ENCODE measurements around the gene LRP1. TPM values are rescaled to one million over a fixed set of nuclear protein-coding genes. Genes with fewer than 3 reads are reported as not detected.

LRP1 gene
- total RNA-seq, 2 donors from 2014 or later: 107 to 123 TPM

- no peak for TF ChIP-seq CTCF (IDR thresholded peaks at IDR 0.05)
- peaks cover 4% of the 10 kb centered on the region for H3K4me1 ChIP-seq
- H3K27me3 ChIP-seq: no peaks in the 10 kb centered on the region
- no peaks in the 10 kb centered on the region for H3K9me3 ChIP-seq
- peak overlapping the region; percentile 5 to 87 for H3K9ac ChIP-seq (ENCODE audit: low read depth in 2 of 2, low read length in 2 of 2)
- H3K36me3 ChIP-seq: no peaks in the 10 kb centered on the region
- peak; percentile 16 for DNase-seq
- H3K4me3 ChIP-seq: no peak overlapping the region
- intact Hi-C loops (cut with DNase I): no loop called here
- H3K27ac ChIP-seq: peak overlapping the region; percentile 63
Observed at GRCh38 chr12:57133013-57133569, 4.8 kb downstream of the LRP1 start.

GRCh38 chr12:57133916-57134315 lies 5.6 kb downstream of the LRP1 start:
- intact Hi-C loops (cut with DNase I): no loop called here
- H3K27me3 ChIP-seq: no peaks in the 10 kb centered on the region
- H3K4me3 ChIP-seq: no peak overlapping the region
- peak overlapping the region; percentile 63 for H3K27ac ChIP-seq
- H3K9me3 ChIP-seq: no peaks in the 10 kb centered on the region
- peak; percentile 23 for DNase-seq
- H3K36me3 ChIP-seq: no peaks in the 10 kb centered on the region
- H3K4me1 ChIP-seq: peaks cover 10% of the 10 kb centered on the region
- no peak overlapping the region for H3K9ac ChIP-seq (ENCODE audit: low read depth in 2 of 2, low read length in 2 of 2)
- TF ChIP-seq CTCF (IDR thresholded peaks at IDR 0.05): no peak

- H3K27ac ChIP-seq: peak overlapping the region; percentile 63
Observed at GRCh38 chr12:57134949-57135348, 6.7 kb downstream of the LRP1 start.

GRCh38 chr12:57135527-57136326 lies 7.4 kb downstream of the LRP1 start:
- TF ChIP-seq CTCF (IDR thresholded peaks at IDR 0.05): no peak
- H3K9ac ChIP-seq (ENCODE audit: low read depth in 2 of 2, low read length in 2 of 2): peak overlapping the region; percentile 32 to 50
- H3K4me3 ChIP-seq: no peak overlapping the region
- no peaks in the 10 kb centered on the region for H3K36me3 ChIP-seq
- no peak for DNase-seq
- H3K9me3 ChIP-seq: no peaks in the 10 kb centered on the region
- no peaks in the 10 kb centered on the region for H3K27me3 ChIP-seq
- H3K27ac ChIP-seq: peak overlapping the region; percentile 63
- peaks cover 10% of the 10 kb centered on the region for H3K4me1 ChIP-seq
- intact Hi-C loops (cut with DNase I): no loop called here

More at GRCh38 chr12:57134949-57135348, 6.7 kb downstream of the LRP1 start:
- no peak for DNase-seq
- Histone ChIP-seq H3K9ac (ENCODE audit: low read depth in 2 of 2, low read length in 2 of 2) (peak overlapping the region in 1 of 2 donors; percentile 21), H3K4me1 (peaks cover 10% of the 10 kb centered on the region), H3K9me3 (no peaks in the 10 kb centered on the region), H3K4me3 (no peak overlapping the region), H3K36me3 (no peaks in the 10 kb centered on the region), H3K27me3 (no peaks in the 10 kb centered on the region)
- intact Hi-C loops (cut with DNase I): no loop called here
- TF ChIP-seq CTCF (IDR thresholded peaks at IDR 0.05): no peak

- Histone ChIP-seq H3K9ac (ENCODE audit: low read depth in 2 of 2, low read length in 2 of 2) (peak overlapping the region; percentile 35 to 64), H3K9me3 (no peaks in the 10 kb centered on the region), H3K4me3 (no peak overlapping the region), H3K27ac (peak overlapping the region; percentile 41), H3K36me3 (peaks cover 14% of the 10 kb centered on the region), H3K4me1 (peaks cover 10% of the 10 kb centered on the region), H3K27me3 (no peaks in the 10 kb centered on the region)
- intact Hi-C loops (cut with DNase I): no loop called here
- DNase-seq: peak; percentile 86
- no peak for TF ChIP-seq CTCF (IDR thresholded peaks at IDR 0.05)
Observed at GRCh38 chr12:57138526-57139272, 10.4 kb downstream of the LRP1 start.
